HepG2 (cell line): Measurements from ENCODE around the gene BLOC1S1. TPM values are rescaled to one million over a fixed set of nuclear protein-coding genes. Genes with fewer than 3 reads are reported as not detected.

Experiments
- ARID4A ChIP-seq: sonication (generic); formaldehyde crosslinking; IDR thresholded peaks from 2 replicates; pipeline ENCODE4 v1.5.0; 2020; ENCODE audit warnings: mild to moderate bottlenecking, missing genetic modification reagents, borderline replicate concordance
- ARNT2 ChIP-seq: sonication (generic); formaldehyde crosslinking; IDR thresholded peaks from 2 replicates; pipeline ENCODE4 v1.8.0; 2022; ENCODE audit warnings: mild to moderate bottlenecking, low read depth, missing genetic modification reagents, moderate library complexity
- ELF1 ChIP-seq: sonication (generic); formaldehyde crosslinking; IDR thresholded peaks from 2 replicates; pipeline ENCODE4 v1.4.0; 2020; ENCODE audit warnings: missing genetic modification reagents
- ETV5 ChIP-seq: IDR thresholded peaks from 2 replicates; pipeline ENCODE4 v1.6.1; 2018; ENCODE audit warnings: missing biosample characterization, missing genetic modification reagents, inconsistent platforms, borderline replicate concordance
- GTF3A ChIP-seq: sonication (generic); formaldehyde crosslinking; conservative IDR thresholded peaks from 2 replicates; pipeline ENCODE4 v1.4.0; 2020; ENCODE audit warnings: mild to moderate bottlenecking, missing genetic modification reagents
- MAFF ChIP-seq: IDR thresholded peaks from 2 replicates; pipeline ENCODE4 v1.6.1; 2011; ENCODE audit warnings: low read depth, low read length, improper control_type of control experiment
- MEIS2 ChIP-seq: sonication (generic); formaldehyde crosslinking; IDR thresholded peaks from 2 replicates; pipeline ENCODE4 v1.9.0; 2021; ENCODE audit warnings: mild to moderate bottlenecking, missing genetic modification reagents
- MXI1 ChIP-seq: IDR thresholded peaks from 3 replicates; pipeline ENCODE4 v1.6.1; 2012; ENCODE audit warnings: low read depth, low read length, inconsistent platforms, borderline replicate concordance
- NCOA2 ChIP-seq: sonication (generic); formaldehyde crosslinking; IDR thresholded peaks from 2 replicates; pipeline ENCODE4 v1.8.0; 2022; ENCODE audit warnings: inconsistent platforms
- SAP130 ChIP-seq: IDR thresholded peaks from 2 replicates; pipeline ENCODE4 v1.6.1; 2016; ENCODE audit warnings: low read depth
- TGIF2 ChIP-seq: IDR thresholded peaks from 2 replicates; pipeline ENCODE4 v1.6.1; 2016; ENCODE audit warnings: control low read depth, missing compliant biosample characterization
- TOE1 ChIP-seq: sonication (generic); formaldehyde crosslinking; IDR thresholded peaks from 2 replicates; pipeline ENCODE4 v1.4.0; 2020; ENCODE audit warnings: mild to moderate bottlenecking, missing genetic modification reagents
- XRCC5 ChIP-seq: fragments of 200-400 bp; formaldehyde crosslinking; optimal IDR thresholded peaks from 2 replicates; pipeline ENCODE3; 2017; ENCODE audit warnings: mild to moderate bottlenecking, low read length
- ZFP1 ChIP-seq: IDR thresholded peaks from 2 replicates; pipeline ENCODE4 v1.6.1; 2016
- ZFP91 ChIP-seq: sonication (generic); formaldehyde crosslinking; IDR thresholded peaks from 2 replicates; pipeline ENCODE4 v1.9.0; 2022; ENCODE audit warnings: missing genetic modification reagents, mild to moderate bottlenecking, borderline replicate concordance
- ZFX ChIP-seq: sonication (generic); formaldehyde crosslinking; IDR thresholded peaks from 2 replicates; pipeline ENCODE4 v1.4.0; 2020; ENCODE audit warnings: mild to moderate bottlenecking, low read depth, missing genetic modification reagents, moderate library complexity
- ZIK1 ChIP-seq: sonication (generic); formaldehyde crosslinking; IDR thresholded peaks from 2 replicates; pipeline ENCODE4 v1.5.0; 2020; ENCODE audit warnings: mild to moderate bottlenecking, low read depth, missing genetic modification reagents, borderline replicate concordance
- ZNF121 ChIP-seq: sonication (generic); formaldehyde crosslinking; IDR thresholded peaks from 2 replicates; pipeline ENCODE4 v1.5.0; 2020; ENCODE audit warnings: mild to moderate bottlenecking, missing genetic modification reagents
- ZNF256 ChIP-seq: sonication (generic); formaldehyde crosslinking; conservative IDR thresholded peaks from 2 replicates; pipeline ENCODE4 v1.4.0; 2020; ENCODE audit warnings: missing genetic modification reagents
- ZNF331 ChIP-seq: sonication (generic); formaldehyde crosslinking; IDR thresholded peaks from 2 replicates; pipeline ENCODE4 v1.4.0; 2020; ENCODE audit warnings: missing genetic modification reagents
- ZNF333 ChIP-seq: sonication (generic); formaldehyde crosslinking; IDR thresholded peaks from 2 replicates; pipeline ENCODE4 v1.4.0; 2020; ENCODE audit warnings: mild to moderate bottlenecking, missing genetic modification reagents, borderline replicate concordance
- ZNF652 ChIP-seq: IDR thresholded peaks from 2 replicates; pipeline ENCODE4 v1.6.1; 2016; ENCODE audit warnings: low read depth, borderline replicate concordance
- polyA plus RNA-seq, 8 experiments: library from polyadenylated mRNA; depleted of rRNA in 3 of 8; stranded (reverse) in 7 of 8; unstranded in 1 of 8; fragments of >200 nt; fragmentation: Illumina TruSeq in 4 of 8; extraction: Trizol in 4 of 8; gene quantifications; 2 replicates each; pipeline versions ENCODE4 v1.2.1 to v1.2.3, GENCODE V29; 2011 to 2016; ENCODE audit warnings: low read depth in 4 of 8, missing spikeins in 1 of 8, mixed read lengths in 1 of 8; ENCODE audit not compliant: insufficient read depth in 1 of 8
- total RNA-seq, 5 experiments: library from RNA; depleted of rRNA; stranded (reverse); fragments of >200 nt; fragmentation: Illumina TruSeq; extraction: Trizol; gene quantifications; 2 replicates each; pipeline ENCODE4 v1.2.3, GENCODE V29; 2016; ENCODE audit warnings: low read depth in 1 of 5

Gene BLOC1S1
- total and polyA plus RNA-seq, 2 of the 13 experiments (the other 11 are each of a cell fraction or from before 2014, with no cell fraction given), result 55.1 to 95.3 TPM

DNA sequence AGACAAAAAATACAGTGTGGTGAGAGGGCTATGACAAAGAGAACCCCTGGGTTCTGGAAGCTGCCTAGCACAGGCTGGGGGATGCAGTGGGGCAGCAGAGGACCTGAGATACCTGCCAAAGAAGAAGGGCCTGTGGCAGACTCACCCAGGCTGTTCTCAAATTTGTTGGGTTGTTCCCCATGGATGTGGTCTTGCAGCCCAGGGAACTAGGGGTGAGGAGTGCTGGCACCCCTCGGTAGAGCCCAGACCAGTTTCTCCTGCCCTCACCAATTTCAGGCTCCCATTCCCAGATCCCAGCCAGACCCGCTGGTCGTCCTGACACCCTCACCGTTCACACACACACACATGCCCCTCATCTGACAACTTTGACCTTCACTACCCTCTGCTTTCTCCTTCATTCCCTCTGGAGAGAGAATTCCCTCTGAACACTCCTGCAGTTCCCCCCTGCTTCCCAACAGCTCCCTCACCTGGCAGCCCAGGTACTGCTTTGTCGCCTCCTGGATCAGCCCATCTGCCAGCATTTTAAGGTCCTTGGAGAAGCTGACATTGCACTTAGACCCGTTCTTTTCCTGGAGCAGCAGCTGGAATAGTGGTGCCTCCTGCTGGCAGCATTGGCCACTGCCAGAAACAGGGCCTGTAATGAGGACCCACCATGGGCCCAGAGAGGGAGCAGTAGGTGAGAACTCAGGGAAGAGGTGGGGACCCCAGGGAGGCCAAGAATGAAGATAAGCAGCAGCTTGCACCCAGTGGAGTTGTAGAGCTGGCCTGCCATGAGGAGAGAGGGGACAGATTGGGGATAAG, 21.1 kb downstream of the BLOC1S1 start (continued):
- TF ChIP-seq ZFP91 (CRISPR knock-in tag) (peak; percentile 72; the same call in 1 of the 2 replicates), MXI1 (peak; percentile 37; the same call in 1 of the 3 replicates), ARID4A (CRISPR knock-in tag) (peak; percentile 34; the same call in 1 of the 2 replicates), TOE1 (CRISPR knock-in tag) (no peak), SAP130 (CRISPR knock-in tag) (peak; percentile 86), ARNT2 (peak; percentile 47; the same call in 1 of the 2 replicates), ZNF333 (CRISPR knock-in tag) (no peak), MAFF (peak; percentile 78), XRCC5 (peak; percentile 96), ZNF652 (CRISPR knock-in tag) (0 out of 2 replicates have a peak, but pooled peaks have one; percentile 14), GTF3A (CRISPR knock-in tag) (0 out of 2 replicates have a peak, but pooled peaks have one; percentile 29), ELF1 (CRISPR knock-in tag) (0 out of 2 replicates have a peak, but pooled peaks have one; percentile 32), TGIF2 (CRISPR knock-in tag) (no peak), NCOA2 (CRISPR knock-in tag) (0 out of 2 replicates have a peak, but pooled peaks have one; percentile 12), ZFP1 (CRISPR knock-in tag) (0 out of 2 replicates have a peak, but pooled peaks have one; percentile 29), MEIS2 (CRISPR knock-in tag) (no peak), ZNF121 (CRISPR knock-in tag) (0 out of 2 replicates have a peak, but pooled peaks have one; percentile 23), ZIK1 (CRISPR knock-in tag) (no peak), ZNF256 (no peak), ETV5 (peak; percentile 42), ZNF331 (CRISPR knock-in tag) (peak; percentile 64; the same call in 1 of the 2 replicates), ZFX (CRISPR knock-in tag) (peak; percentile 60; the same call in 1 of the 2 replicates)
